ENCODE data around the gene GATA1. TPM values are rescaled to one million over a fixed set of nuclear protein-coding genes. Genes with fewer than 3 reads are reported as not detected.

GATA1 gene
- not detected in 2 replicates for total RNA-seq

DNA sequence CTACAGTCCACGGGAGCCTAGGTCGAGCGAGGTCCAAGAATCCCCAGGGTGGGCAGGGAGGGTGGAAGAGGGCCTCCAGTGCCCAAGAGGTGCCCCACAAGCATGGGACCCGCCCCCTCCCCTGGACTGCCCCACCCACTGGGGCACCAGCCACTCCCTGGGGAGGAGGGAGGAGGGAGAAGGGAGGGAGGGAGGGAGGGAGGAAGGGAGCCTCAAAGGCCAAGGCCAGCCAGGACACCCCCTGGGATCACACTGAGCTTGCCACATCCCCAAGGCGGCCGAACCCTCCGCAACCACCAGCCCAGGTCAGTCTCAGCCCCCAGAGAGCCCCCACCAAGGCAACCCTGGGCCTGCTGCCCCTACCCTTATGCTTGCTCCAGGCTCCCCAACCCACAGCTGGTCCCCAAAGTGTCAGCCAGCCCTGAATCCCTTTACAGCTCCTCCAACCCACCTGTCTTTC is at the start of gene GATA1:
GATA1 (plus strand) TSS at position 250 of the 460 bp plus-strand sequence. CDS start 4,520 bp downstream, outside the sequence.

DNA sequence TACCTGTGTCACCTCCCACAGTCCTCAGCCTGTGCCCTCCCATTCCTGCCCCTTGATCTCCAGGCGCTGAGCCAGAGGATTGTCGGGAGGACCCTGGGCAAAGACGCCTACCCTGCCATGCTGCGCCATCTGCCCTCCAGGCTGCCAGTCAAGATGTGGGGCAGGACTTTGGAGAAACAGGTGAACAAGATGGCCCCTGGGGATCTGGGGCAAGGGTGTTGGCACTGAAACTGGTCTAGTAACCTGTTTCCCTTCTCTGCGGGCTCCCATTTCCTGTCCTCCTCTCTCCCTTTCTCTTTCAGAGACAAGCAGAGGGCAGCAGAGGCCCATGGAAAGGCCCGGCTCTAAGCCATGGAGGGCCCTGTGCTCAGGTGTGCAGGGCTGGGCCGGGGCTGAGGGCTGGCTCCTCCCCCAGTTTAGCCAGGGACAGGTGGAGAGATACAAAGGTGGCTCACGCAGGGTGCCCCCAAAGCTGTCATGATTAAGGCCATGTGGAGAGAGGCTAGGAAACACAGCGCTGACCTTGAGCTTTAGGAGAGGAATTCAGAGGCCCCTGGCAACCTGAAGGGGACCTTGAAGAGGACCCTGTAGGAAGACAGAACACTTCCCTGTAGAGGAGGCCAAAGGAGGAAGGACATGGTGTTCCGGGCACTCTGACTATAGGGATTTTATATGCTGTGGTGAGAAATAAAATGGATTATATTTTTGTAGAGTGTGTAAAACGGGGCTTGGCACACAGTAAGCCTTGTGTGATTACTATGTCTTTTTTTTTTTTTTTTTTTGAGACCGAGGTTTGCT is 24.5 kb upstream of the GATA1 start, which contains the start of gene GLOD5:
GLOD5 (plus strand) TSS at position 74 of the 798 bp plus-strand sequence; CDS start at position 118, 44 bp downstream.

GRCh38 chrX:48801280-48802088 is 15.1 kb downstream of the GATA1 start, which contains the start of gene HDAC6:
TSS of gene HDAC6 (plus strand) at chrX:48802067. CDS start at chrX:48802693, 626 bp downstream.

DNA sequence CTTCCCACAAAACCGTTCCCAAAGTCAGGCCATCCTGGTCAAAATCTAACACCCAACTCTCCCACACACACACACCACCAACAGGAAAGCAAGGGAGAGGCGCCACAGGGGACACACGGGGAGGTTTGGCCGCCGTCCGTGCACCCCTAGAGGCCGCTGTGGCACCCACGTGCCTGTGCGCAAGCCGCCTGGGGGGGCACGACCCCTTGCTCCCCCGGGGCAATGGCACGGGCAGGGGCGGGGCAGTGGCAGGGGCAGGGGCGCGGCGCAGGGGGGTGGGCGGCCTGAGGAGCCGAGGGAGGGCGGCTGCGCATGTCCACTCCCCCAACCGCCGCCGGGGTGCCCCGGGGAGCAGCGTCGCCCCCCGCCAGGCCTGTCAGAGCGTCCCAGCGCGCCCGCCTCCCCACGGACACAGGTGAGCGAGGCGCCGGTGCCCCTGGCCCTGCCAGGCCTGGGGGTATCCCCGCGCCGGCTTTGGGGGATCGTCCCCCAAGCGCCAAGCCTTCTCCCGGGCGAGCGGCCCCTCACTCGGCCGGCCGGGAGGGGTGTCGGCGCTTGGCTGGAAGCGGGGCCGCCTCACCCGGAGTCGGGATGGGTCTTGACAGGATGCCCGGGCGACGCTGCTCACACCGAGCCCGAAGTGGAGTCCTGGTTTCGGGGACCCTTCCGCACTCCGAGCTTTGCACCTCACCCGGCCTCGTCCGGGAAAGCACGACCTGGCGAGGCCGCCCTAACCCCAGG is 39.9 kb downstream of the GATA1 start, which contains the start of gene ERAS:
ERAS (plus strand) TSS at position 379 of the 741 bp plus-strand sequence. CDS start 2,611 bp downstream, outside the sequence.

DNA sequence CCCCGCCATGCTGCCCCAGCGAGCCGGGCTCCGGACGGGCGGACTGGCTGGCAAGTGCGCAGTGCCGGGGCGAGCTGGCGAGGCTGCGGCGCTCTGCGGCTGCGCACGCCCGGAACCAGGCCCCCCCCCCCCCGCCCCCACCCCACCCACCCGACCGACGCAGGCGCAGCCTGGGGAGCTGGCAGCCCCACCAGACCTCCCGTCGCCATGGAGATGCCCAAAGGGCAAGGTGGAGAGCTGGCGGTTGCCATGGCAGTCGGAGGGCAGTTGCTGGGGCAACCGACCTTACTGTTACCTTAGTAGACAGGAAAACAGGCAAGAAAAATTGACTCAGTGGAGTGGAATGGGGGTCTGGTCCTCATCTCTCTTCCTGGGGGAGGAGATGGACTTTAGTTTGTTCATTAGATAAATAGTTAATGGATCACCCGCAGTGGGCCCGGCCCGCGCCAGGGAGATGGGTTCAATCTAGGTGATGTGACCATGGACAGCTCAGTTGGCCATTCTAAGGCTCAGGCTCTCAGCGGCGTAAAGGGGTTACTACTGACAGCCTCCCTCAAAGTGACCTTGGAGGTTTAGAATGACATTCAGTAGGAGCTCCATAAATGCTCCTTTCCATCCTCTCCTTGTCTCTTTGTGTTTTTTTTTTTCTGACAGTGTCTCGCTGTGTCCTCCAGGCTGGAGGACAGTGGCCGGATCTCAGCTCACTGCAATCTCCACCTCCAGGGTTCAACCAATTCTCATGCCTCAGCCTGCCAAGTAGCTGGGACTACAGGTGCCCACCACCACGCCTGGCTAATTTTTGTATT is 49.3 kb downstream of the GATA1 start, which contains the start of gene PCSK1N:
PCSK1N (minus strand) TSS at position 87 of the 806 bp plus-strand sequence; CDS start at position 9, 78 bp downstream.

Other genes starting within 250 kb of the GATA1 start
- 8.7 and 11.5 TPM in 2 replicates for gene TBC1D25, start 246.9 kb upstream of the GATA1 start, total RNA-seq
- gene RBM3, start 212.1 kb upstream of the GATA1 start, total RNA-seq: 161 and 180 TPM in 2 replicates
- gene WDR13, start 189.1 kb upstream of the GATA1 start, total RNA-seq: 93.5 and 146 TPM in 2 replicates
- 0.16 TPM in 1 of 2 replicates, not detected in the other for gene WAS, start 102.8 kb upstream of the GATA1 start, total RNA-seq
- 6.3 and 21.6 TPM in 2 replicates for gene SUV39H1, start 89.9 kb upstream of the GATA1 start, total RNA-seq
- not detected in 2 replicates for gene GLOD5, start 24.8 kb upstream of the GATA1 start, total RNA-seq
- gene HDAC6, start 15.5 kb downstream of the GATA1 start, total RNA-seq: 26.1 and 29.4 TPM in 2 replicates
- not detected in 2 replicates for gene ERAS, start 39.9 kb downstream of the GATA1 start, total RNA-seq
- gene PCSK1N, start 49.0 kb downstream of the GATA1 start, total RNA-seq: 7.1 and 10.5 TPM in 2 replicates
- 71.7 and 75.1 TPM in 2 replicates for gene TIMM17B, start 111.2 kb downstream of the GATA1 start, total RNA-seq
- 49.7 and 69.4 TPM in 2 replicates for gene PQBP1, start 111.3 kb downstream of the GATA1 start, total RNA-seq
- gene SLC35A2, start 125.1 kb downstream of the GATA1 start, total RNA-seq: 22.4 and 28.7 TPM in 2 replicates
- 9.4 and 14.8 TPM in 2 replicates for gene PIM2, start 132.4 kb downstream of the GATA1 start, total RNA-seq
- gene OTUD5, start 171.0 kb downstream of the GATA1 start, total RNA-seq: 27.7 and 38.7 TPM in 2 replicates
- gene KCND1, start 185.3 kb downstream of the GATA1 start, total RNA-seq: 0.23 and 0.47 TPM in 2 replicates
- gene GRIPAP1, start 215.7 kb downstream of the GATA1 start, total RNA-seq: 14.6 and 16.2 TPM in 2 replicates

All from hair follicular keratinocyte (primary cell).